GM19025 (cell line): Measurements from ENCODE around the gene LASP1NB.
"Not testable (repeated sequence)": the region's sequence is repeated elsewhere in the genome, so short reads cannot be mapped to it uniquely, and the experiment has no call there.

ENCODE experiments used
- ATAC-seq: cut with Tn5 transposase; IDR thresholded peaks from one replicate; pipeline ENCODE4 v1.9.1; 2021; ENCODE audit warnings: mild to moderate bottlenecking, low read depth, moderate library complexity; ENCODE audit not compliant: unreplicated experiment

LASP1NB gene

DNA sequence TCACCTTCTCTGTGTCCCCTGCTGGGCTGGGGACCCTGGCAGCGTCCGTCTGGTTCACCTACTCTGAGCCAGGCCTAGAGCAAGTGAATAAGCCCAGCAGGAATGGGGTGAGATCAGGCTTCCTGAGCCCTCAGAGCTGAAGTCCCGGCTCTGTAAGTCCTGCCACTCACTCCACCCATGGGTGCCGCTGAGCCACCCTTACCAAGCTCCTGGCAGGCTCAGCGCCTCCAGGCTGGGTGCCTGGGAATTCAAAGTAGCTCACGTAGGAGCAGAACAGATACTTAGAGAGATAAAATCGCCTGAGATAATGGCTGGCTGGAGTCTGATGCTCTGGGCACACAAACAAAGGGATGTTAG lies 9.8 kb upstream of the LASP1NB start:
- no peak for ATAC-seq

DNA sequence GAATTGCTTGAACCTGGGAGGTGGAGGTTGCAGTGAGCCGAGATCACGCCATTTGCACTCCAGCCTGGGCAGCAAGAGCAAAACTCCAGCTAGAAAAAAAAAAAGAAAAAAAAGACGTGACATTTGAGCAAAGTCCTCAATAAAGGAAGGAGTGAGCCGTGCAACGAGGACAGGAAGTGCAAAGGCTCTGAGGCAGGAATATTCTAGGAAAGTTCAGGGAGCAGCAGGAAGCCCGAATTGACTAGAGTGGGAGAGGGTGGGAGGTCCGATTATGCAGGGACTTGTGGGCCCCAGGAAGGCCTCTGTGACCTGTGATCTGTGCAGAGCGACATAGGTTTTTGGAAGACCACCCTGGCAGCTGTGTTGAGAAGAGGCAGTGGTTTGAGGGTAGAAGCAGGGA lies 8.6 kb upstream of the LASP1NB start:
- no peak for ATAC-seq

GRCh38 chr17:38917259-38917658 lies 8.2 kb upstream of the LASP1NB start:
- no peak for ATAC-seq

GRCh38 chr17:38918129-38918913 lies 7.1 kb upstream of the LASP1NB start:
- ATAC-seq = no peak

DNA sequence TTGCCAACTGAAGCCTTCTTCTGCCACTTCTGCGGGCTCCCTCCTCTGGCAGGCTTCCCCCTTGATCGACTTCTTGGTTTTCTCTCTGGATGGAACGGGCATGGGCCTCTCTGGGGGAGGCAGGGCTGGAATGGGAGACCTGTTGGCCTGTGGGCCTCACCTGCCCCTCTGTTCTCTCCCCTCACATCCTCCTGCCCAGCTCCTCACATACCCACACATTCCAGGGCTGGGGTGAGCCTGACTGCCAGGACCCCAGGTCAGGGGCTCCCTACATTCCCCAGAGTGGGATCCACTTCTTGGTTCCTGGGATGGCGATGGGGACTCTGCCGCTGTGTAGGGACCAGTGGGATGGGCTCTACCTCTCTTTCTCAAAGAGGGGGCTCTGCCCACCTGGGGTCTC lies 6.5 kb upstream of the LASP1NB start:
- no peak for ATAC-seq

DNA sequence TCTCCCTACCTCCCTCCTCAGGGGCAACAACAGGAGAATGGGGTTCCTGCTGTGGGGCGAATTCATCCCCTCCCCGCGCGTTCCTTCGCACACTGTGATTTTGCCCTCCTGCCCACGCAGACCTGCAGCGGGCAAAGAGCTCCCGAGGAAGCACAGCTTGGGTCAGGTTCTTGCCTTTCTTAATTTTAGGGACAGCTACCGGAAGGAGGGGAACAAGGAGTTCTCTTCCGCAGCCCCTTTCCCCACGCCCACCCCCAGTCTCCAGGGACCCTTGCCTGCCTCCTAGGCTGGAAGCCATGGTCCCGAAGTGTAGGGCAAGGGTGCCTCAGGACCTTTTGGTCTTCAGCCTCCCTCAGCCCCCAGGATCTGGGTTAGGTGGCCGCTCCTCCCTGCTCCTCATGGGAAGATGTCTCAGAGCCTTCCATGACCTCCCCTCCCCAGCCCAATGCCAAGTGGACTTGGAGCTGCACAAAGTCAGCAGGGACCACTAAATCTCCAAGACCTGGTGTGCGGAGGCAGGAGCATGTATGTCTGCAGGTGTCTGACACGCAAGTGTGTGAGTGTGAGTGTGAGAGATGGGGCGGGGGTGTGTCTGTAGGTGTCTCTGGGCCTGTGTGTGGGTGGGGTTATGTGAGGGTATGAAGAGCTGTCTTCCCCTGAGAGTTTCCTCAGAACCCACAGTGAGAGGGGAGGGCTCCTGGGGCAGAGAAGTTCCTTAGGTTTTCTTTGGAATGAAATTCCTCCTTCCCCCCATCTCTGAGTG lies 5.9 kb upstream of the LASP1NB start:
- ATAC-seq = no peak

GRCh38 chr17:38920374-38921291 lies 4.8 kb upstream of the LASP1NB start:
- ATAC-seq = no peak

DNA sequence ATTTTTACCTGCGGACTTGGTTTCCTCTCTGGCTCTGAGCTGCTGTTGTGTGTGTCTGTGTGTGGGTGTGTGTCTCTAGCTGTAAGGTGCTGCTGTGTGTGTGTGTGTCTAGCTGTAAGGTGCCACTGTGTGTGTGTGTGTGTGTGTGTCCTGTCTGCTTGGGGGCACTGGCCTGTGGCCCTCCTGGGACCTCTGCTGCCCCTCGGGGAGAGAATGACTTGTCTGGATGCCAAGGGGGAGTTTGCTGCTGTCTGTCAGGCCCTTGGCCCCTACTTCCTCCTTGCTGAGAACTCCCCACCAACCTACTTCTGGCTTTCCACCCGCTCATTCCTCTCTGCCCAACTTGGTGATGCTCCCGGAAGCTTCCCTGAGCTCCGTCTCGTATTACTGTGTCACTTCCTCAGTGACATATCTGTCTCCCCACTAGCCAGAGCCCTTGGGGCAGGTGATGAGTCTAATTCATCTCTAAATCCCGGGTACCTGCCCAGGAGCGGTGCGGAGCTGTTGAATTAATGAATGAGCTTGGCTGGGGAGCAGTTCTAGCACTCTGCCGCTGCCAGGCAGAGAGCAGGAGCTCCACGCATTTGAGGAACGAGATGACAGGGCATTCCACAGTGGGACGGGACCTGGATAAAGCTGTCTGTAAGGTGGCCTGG lies 3.5 kb upstream of the LASP1NB start:
- no peak for ATAC-seq

- ATAC-seq = no peak
These were observed 2.7 kb upstream of the LASP1NB start for GRCh38 chr17:38922538-38923297.

- no peak for ATAC-seq
These were observed 1.1 kb downstream of the LASP1NB start for GRCh38 chr17:38926293-38927070.

- ATAC-seq = not testable (repeated sequence)
These were observed 5.4 kb downstream of the LASP1NB start for GRCh38 chr17:38930782-38931181.

DNA sequence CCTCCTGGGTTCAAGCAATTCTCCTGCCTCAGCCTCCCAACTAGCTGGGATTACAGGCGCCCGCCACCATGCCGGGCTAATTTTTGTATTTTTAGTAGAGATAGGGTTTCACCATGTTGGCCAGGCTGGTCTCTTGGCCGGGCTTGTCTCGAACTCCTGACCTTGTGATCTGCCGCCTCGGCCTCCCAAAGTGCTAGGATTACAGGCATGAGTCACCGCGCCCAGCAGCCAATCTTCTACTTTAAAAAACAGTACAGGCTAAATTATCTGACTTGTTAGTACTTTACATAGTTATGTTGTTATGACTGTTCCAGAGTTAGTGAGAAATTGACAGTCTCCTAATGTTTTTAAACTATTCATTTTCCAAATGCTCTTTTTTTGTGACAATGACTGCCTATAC lies 8.5 kb downstream of the LASP1NB start:
- not testable (repeated sequence) for ATAC-seq

- ATAC-seq = no peak
These were observed 14.6 kb downstream of the LASP1NB start for GRCh38 chr17:38939987-38940386.

DNA sequence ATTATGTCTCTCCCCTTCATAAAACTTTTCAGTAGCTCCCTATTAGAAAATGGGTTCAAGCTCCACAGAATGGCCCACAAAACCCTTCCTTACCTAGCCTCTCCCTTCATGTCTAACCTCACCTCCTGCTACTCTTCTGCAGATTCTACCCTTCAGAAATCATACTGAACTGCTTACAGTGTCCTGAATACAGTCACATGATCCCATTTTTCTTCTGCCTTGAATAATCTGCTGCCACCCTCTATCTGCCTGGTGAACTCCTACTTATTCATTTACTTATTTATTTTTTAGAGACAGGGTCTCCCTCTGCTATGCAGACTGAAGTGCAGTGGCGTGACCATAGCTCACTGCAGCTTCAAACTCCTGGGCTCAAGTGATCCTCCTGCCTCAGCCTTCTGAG lies 15.0 kb downstream of the LASP1NB start:
- ATAC-seq = no peak

GRCh38 chr17:38942696-38943334 lies 17.4 kb downstream of the LASP1NB start:
- ATAC-seq = no peak

GRCh38 chr17:38943607-38944006 lies 18.2 kb downstream of the LASP1NB start:
- no peak for ATAC-seq

- ATAC-seq = no peak
These were observed 21.8 kb downstream of the LASP1NB start for GRCh38 chr17:38947189-38947588.

- ATAC-seq = not testable (repeated sequence)
These were observed 28.4 kb downstream of the LASP1NB start for GRCh38 chr17:38953800-38954199.
